GM12873 (cell line): Measurements from ENCODE around the gene DMPK.

Source experiments
- TF ChIP-seq, protein P1 (sequence below): IDR thresholded peaks from 2 replicates; pipeline ENCODE4 v1.5.1; 2012; ENCODE audit warnings: low read depth, mild to moderate bottlenecking, moderate library complexity, low read length, control low read depth; ENCODE audit not compliant: insufficient read depth; ENCODE audit errors: missing control alignments

DMPK gene

DNA sequence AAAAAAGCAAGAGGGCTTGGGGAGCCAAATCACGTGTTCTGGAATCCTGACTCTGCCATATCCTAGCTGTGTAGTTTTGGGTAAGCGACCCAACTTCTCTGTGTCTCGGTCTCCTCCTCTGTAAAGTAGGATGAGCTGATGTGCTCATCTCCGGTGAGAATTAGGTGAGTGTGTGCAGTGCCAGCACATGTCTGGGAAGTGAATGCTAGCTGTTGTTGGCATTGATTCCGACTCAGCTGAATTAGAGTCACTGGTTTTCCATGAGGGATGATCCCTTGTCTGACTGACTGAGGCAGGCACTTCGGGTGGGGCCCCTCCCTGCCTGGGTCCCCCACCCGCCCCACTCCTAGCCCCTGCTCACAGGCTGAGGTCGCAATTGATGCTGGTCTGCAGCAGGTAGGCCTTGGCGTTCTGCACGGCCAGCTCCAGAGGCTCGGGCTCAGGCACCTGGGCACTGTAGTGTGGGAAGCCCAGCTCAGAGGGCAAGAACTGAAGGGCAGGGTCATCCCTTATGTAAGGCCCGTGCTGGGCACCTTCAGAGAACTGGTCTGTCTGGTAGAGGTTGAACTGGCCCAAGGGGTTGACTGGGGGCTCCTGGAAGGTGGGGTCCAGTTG, 32.0 kb upstream of the DMPK start:
- TF ChIP-seq, protein P1, sequence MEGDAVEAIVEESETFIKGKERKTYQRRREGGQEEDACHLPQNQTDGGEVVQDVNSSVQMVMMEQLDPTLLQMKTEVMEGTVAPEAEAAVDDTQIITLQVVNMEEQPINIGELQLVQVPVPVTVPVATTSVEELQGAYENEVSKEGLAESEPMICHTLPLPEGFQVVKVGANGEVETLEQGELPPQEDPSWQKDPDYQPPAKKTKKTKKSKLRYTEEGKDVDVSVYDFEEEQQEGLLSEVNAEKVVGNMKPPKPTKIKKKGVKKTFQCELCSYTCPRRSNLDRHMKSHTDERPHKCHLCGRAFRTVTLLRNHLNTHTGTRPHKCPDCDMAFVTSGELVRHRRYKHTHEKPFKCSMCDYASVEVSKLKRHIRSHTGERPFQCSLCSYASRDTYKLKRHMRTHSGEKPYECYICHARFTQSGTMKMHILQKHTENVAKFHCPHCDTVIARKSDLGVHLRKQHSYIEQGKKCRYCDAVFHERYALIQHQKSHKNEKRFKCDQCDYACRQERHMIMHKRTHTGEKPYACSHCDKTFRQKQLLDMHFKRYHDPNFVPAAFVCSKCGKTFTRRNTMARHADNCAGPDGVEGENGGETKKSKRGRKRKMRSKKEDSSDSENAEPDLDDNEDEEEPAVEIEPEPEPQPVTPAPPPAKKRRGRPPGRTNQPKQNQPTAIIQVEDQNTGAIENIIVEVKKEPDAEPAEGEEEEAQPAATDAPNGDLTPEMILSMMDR = no peak

DNA sequence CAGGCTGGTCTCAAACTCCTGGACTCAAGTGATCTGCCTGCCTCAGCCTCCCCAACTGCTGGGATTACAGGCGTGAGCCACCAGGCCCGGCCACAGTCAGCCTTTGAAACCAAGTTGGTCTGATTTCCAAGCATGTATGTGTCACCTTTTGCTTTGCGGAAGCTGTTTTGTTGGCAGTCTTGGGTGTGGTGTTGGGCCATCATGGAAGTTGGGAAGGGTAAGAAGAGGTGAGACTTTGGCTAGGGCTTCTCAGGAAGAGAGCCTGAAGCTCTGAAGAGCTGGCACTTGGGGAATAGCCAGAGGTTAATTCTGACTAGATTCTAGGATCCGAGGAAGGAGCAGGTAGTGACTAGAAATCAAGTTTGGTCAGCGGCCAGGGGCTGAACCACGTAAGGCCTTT, 30.0 kb upstream of the DMPK start:
- TF ChIP-seq, protein P1 = no peak

DNA sequence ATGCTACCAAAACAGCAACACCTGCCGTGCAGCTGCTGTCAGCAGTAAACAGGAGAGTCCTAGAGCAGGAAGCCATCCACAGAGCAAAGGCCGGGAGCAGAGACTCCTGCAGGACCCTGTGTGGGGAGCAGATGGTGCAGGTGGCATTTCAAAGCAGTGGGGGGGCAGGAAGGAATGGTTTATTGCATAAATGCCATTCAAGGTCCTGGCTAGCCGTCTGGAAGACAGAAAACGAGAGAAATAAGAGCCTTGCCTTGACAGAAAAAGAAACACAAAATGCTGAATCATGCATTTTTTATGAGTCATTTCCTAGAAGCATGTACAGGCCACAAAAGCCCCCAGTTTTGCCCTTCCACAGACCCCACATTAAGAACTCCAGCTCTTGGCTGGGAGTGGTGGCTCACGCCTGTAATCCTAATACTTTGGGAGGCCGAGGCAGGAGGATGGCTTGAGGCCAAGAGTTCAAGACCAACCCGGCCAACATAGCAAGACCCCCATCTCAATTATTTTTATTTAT, 27.4 kb upstream of the DMPK start:
- TF ChIP-seq, protein P1 = no peak

DNA sequence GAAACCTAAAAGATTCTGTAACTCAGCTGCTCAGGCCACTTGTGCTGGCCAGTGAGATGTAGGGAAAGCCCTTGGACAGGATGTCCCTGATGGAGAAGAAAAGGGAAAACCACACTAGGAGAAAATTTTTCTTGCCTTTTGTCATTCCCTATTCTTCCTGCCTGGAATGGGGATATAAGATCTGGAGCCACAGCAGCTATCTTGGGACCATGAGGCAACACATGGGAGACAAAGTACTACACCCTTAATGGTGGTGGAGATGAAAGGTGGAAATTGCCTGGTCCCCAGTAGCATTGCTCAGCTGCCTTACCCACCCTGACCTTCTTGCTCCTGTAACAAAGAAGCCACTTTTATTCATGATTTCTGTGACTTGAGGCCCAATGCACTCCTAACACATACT, 23.4 kb upstream of the DMPK start:
- TF ChIP-seq, protein P1 = no peak

GRCh38 chr19:45804959-45805230, 22.6 kb upstream of the DMPK start:
- TF ChIP-seq, protein P1 = no peak

- TF ChIP-seq, protein P1 = no peak
These were observed 22.1 kb upstream of the DMPK start for GRCh38 chr19:45804140-45804958.

DNA sequence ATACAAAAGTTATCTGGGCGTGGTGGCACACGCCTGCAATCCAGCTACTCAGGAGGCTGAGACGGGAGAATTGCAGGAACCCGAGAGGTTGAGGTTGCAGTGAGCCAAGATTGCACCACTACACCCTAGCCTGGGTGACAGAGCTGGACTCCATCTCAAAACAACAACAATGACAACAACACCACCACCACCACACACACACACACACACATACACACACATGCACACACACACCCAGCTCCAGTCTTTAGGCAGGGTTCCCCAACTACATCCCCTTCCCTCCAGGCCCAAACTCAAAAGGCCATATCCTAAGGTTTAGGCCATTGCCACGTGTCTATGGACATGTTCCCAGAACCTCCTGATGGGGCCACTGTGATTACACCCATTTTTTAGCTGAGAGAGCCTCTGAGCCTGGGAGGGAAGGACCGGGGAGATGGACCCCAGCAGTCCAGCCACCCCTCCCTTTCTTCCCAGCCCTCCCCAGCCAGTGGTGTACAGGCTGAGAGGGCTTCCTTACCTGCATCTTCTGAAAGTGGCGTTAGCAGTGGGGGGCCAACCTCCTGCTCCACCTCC, 19.4 kb upstream of the DMPK start:
- TF ChIP-seq, protein P1 = no peak
